ENCODE measurements around the gene JAM3.

GRCh38 chr11:134063991-134064747 lies 4.7 kb upstream of the JAM3 start:
- TF ChIP-seq CTCF (IDR thresholded peaks at IDR 0.05; ENCODE audit: borderline replicate concordance, extremely low read depth, low read length, poor library complexity, severe bottlenecking) (no peak), EZH2 (IDR thresholded peaks at IDR 0.05; ENCODE audit: borderline replicate concordance, low read depth, low read length, severe bottlenecking) (no peak)
